Natural killer cell (primary cell): ENCODE results near the gene RGS16. TPM values are rescaled to one million over a fixed set of nuclear protein-coding genes. Genes with fewer than 3 reads are reported as not detected.

ENCODE experiments used
- ATAC-seq, 3 donors: fragments of 150-1000 bp in 2 of 3; fragments of 200-7000 bp in 1 of 3; cut with Tn5 transposase; 1 replicate in 1 of 3; 2 replicates in 2 of 3; pipeline ENCODE4 v1.10.0; 2021; ENCODE audit warnings: mild to moderate bottlenecking in 2 of 3, moderate library complexity in 2 of 3
- DNase-seq, 2 donors: peaks; one replicate each; pipeline versions ENCODE4 v3.0.0 to v3.0.0-alpha.2; 2013 to 2021; ENCODE audit warnings: mixed read lengths in 1 of 2
- H3K27ac ChIP-seq: one replicate; pipeline ENCODE4 v1.5.1; 2013; ENCODE audit warnings: mild to moderate bottlenecking, low read length
- H3K27me3 ChIP-seq: one replicate; pipeline ENCODE4 v1.6.1; 2013; ENCODE audit warnings: low read length; ENCODE audit not compliant: control insufficient read depth, insufficient read depth
- H3K36me3 ChIP-seq: one replicate; pipeline ENCODE4 v1.6.1; 2013; ENCODE audit warnings: low read length; ENCODE audit not compliant: control insufficient read depth, insufficient read depth
- H3K4me1 ChIP-seq: one replicate; pipeline ENCODE4 v1.6.1; 2013; ENCODE audit warnings: low read length; ENCODE audit not compliant: control insufficient read depth, insufficient read depth
- H3K4me3 ChIP-seq: one replicate; pipeline ENCODE4 v1.5.1; 2013; ENCODE audit warnings: low read length
- H3K9me3 ChIP-seq: one replicate; pipeline ENCODE4 v1.6.1; 2013; ENCODE audit warnings: low read length; ENCODE audit not compliant: control insufficient read depth, insufficient read depth
- H3K27ac Mint-ChIP-seq, 2 donors: one replicate each; pipeline ENCODE4 v1.8.0; 2022; ENCODE audit warnings: mild to moderate bottlenecking in 2 of 2, mixed read lengths in 2 of 2, moderate library complexity in 1 of 2
- H3K27me3 Mint-ChIP-seq, 2 donors: one replicate each; pipeline ENCODE4 v1.8.0; 2022; ENCODE audit warnings: low read depth in 2 of 2, mixed read lengths in 2 of 2
- H3K36me3 Mint-ChIP-seq: one replicate; pipeline ENCODE4 v1.8.0; 2022; ENCODE audit warnings: mixed read lengths
- H3K4me1 Mint-ChIP-seq, 2 donors: one replicate each; pipeline ENCODE4 v1.8.0; 2022; ENCODE audit warnings: mixed read lengths in 2 of 2
- H3K4me3 Mint-ChIP-seq: one replicate; pipeline ENCODE4 v1.8.0; 2022; ENCODE audit warnings: mild to moderate bottlenecking, moderate library complexity, mixed read lengths
- H3K9me3 Mint-ChIP-seq, 2 donors: one replicate each; pipeline ENCODE4 v1.8.0; 2022; ENCODE audit warnings: mixed read lengths in 2 of 2
- CTCF ChIP-seq: fragments of 200-600 bp; IDR thresholded peaks from one replicate; pipeline ENCODE4 v1.8.0; 2022; ENCODE audit warnings: antibody characterized with exemption
- WGBS: methylation state at CpG from one replicate; pipeline ENCODE4 v1.1.7; 2013; ENCODE audit warnings: missing lambda C conversion rate; ENCODE audit not compliant: insufficient coverage; 5-methylcytosine and 5-hydroxymethylcytosine counted together
- intact Hi-C: fragments of 100-400 bp; cut with micrococcal nuclease; formaldehyde crosslinking; loops from one replicate; pipeline ENCODE4 v1.14.2; 2022
- total RNA-seq, 4 donors: library from RNA; stranded (reverse); fragments of 120-200 nt in 1 of 4; gene quantifications; one replicate each; pipeline versions ENCODE4 v1.2.3 to v1.2.4, GENCODE V29; 2013 to 2022

RGS16 gene
- total RNA-seq, 3 donors from 2014 or later (not counting 1 experiment from before 2014, with no cell fraction given) = 1.3 to 9.6 (median 4.2) TPM

- intact Hi-C loops = loop anchor here (2.0 kb wide), 1 partner anchor 251 kb away; the partner anchor contains the start of gene DHX9
- H3K9me3 ChIP-seq = no peaks in the 10 kb centered on the region
- TF ChIP-seq CTCF = no peak
- peaks cover 8% of the 10 kb centered on the region for H3K36me3 ChIP-seq
- H3K4me1 ChIP-seq = peaks cover 19% of the 10 kb centered on the region
- WGBS = 32% methylated on average over 2 of the region's 4 CpGs
- peak overlapping the region; percentile 99 for H3K27ac ChIP-seq
- Mint-ChIP-seq H3K27me3 (no peaks in the 10 kb centered on the region), H3K4me1 (peaks cover 57 to 62% of the 10 kb centered on the region in 2 donors), H3K4me3 (peak overlapping the region; percentile 99), H3K27ac (peak overlapping the region; percentile 99), H3K36me3 (peaks cover 14% of the 10 kb centered on the region), H3K9me3 (no peaks in the 10 kb centered on the region)
- H3K4me3 ChIP-seq = peak overlapping the region; percentile 98
- H3K27me3 ChIP-seq = no peaks in the 10 kb centered on the region
- DNase-seq (no peak), ATAC-seq (peak in 2 of 3 donors; percentile 11 to 12)
These were observed 16.3 kb downstream of the RGS16 start for GRCh38 chr1:182587666-182588499.

GRCh38 chr1:182587093-182587492, 17.1 kb downstream of the RGS16 start:
- peaks cover 16% of the 10 kb centered on the region for H3K36me3 Mint-ChIP-seq
- ATAC-seq (no peak), DNase-seq (no peak)
- Histone ChIP-seq H3K36me3 (peaks cover 13% of the 10 kb centered on the region), H3K9me3 (no peaks in the 10 kb centered on the region), H3K4me3 (no peak overlapping the region), H3K27me3 (no peaks in the 10 kb centered on the region), H3K27ac (no peak overlapping the region), H3K4me1 (peaks cover 19% of the 10 kb centered on the region)
- no peaks in the 10 kb centered on the region for H3K9me3 Mint-ChIP-seq
- intact Hi-C loops = no loop called here
- no peak overlapping the region for H3K27ac Mint-ChIP-seq
- no CpG with 5 or more reads among the region's 1 CpG for WGBS
- H3K4me3 Mint-ChIP-seq = peak overlapping the region; percentile 99
- TF ChIP-seq CTCF = no peak
- no peaks in the 10 kb centered on the region for H3K27me3 Mint-ChIP-seq
- H3K4me1 Mint-ChIP-seq = peaks cover 62 to 67% of the 10 kb centered on the region in 2 donors

GRCh38 chr1:182586380-182586779, 17.8 kb downstream of the RGS16 start:
- Mint-ChIP-seq H3K4me3 (no peak overlapping the region), H3K36me3 (peaks cover 16% of the 10 kb centered on the region), H3K4me1 (peaks cover 64 to 70% of the 10 kb centered on the region in 2 donors), H3K27me3 (no peaks in the 10 kb centered on the region), H3K9me3 (no peaks in the 10 kb centered on the region), H3K27ac (no peak overlapping the region)
- peaks cover 19% of the 10 kb centered on the region for H3K4me1 ChIP-seq
- DNase-seq (no peak), ATAC-seq (no peak)
- no peaks in the 10 kb centered on the region for H3K9me3 ChIP-seq
- H3K36me3 ChIP-seq = peaks cover 17% of the 10 kb centered on the region
- no peak overlapping the region for H3K4me3 ChIP-seq
- 95% methylated on average over 11 of the region's 11 CpGs for WGBS
- no peak overlapping the region for H3K27ac ChIP-seq
- no peak for TF ChIP-seq CTCF
- intact Hi-C loops = no loop called here
- H3K27me3 ChIP-seq = no peaks in the 10 kb centered on the region
